Breast epithelium (tissue), 4 donors: ENCODE measurements around the gene FTO. TPM values are rescaled to one million over a fixed set of nuclear protein-coding genes. Genes with fewer than 3 reads are reported as not detected.

Source experiments
- DNase-seq, 2 donors: peaks; one replicate each; pipeline ENCODE4 v3.0.0-alpha.2; 2019; ENCODE audit warnings: low spot score in 2 of 2
- H3K27ac ChIP-seq, 2 donors: fragments of 200-600 bp; sonication (generic) in 1 of 2; one replicate each; pipeline ENCODE4 v1.5.1; 2016 to 2019; ENCODE audit warnings: mild to moderate bottlenecking in 1 of 2
- H3K27me3 ChIP-seq, 2 donors: fragments of 200-600 bp; sonication (generic) in 1 of 2; one replicate each; pipeline versions ENCODE4 v1.5.1 to v1.6.0; 2017 to 2019; ENCODE audit warnings: control low read depth in 1 of 2, mild to moderate bottlenecking in 1 of 2
- H3K36me3 ChIP-seq: fragments of 200-600 bp; one replicate; pipeline ENCODE4 v1.5.1; 2019
- H3K4me1 ChIP-seq, 2 donors: fragments of 200-600 bp; sonication (generic); one replicate each; pipeline ENCODE4 v1.5.1; 2016 to 2019; ENCODE audit warnings: control low read depth in 1 of 2
- H3K4me3 ChIP-seq, 3 donors: fragments of 200-600 bp; sonication (generic); 1 replicate in 2 of 3; 2 replicates in 1 of 3; pipeline ENCODE4 v1.5.1; 2016 to 2019; ENCODE audit warnings: mild to moderate bottlenecking in 3 of 3, moderate library complexity in 2 of 3
- H3K9me3 ChIP-seq, 2 donors: fragments of 200-600 bp; sonication (generic) in 1 of 2; one replicate each; pipeline ENCODE4 v1.5.1; 2016 to 2019; ENCODE audit warnings: control low read depth in 1 of 2
- POLR2A ChIP-seq: fragments of 450-650 bp; IDR thresholded peaks from one replicate; pipeline ENCODE4 v1.6.1; 2016; ENCODE audit warnings: antibody characterized with exemption, mild to moderate bottlenecking, moderate library complexity
- POLR2AphosphoS5 ChIP-seq, 3 donors: sonication (generic); formaldehyde crosslinking; IDR thresholded peaks; one replicate each; pipeline ENCODE4 v1.6.1; 2017; ENCODE audit warnings: antibody characterized with exemption in 3 of 3
- intact Hi-C: fragments of 100-400 bp; cut with DNase I; formaldehyde crosslinking; loops from one replicate; pipeline ENCODE4 v1.15.1; 2023; ENCODE audit warnings: low total_unique reads
- total RNA-seq, 3 donors: library from RNA; depleted of rRNA; stranded (reverse); fragments of >200 nt; gene quantifications; one replicate each; pipeline ENCODE4 v1.1.0, GENCODE V29; 2016
- TF ChIP-seq, protein P1 (sequence below), 3 donors: fragments of 450-650 bp; IDR thresholded peaks; one replicate each; pipeline ENCODE4 v1.5.1; 2016 to 2017; ENCODE audit warnings: antibody characterized with exemption in 3 of 3, mild to moderate bottlenecking in 3 of 3, moderate library complexity in 3 of 3

FTO gene
- total RNA-seq, 3 donors from 2014 or later, result 109 to 193 (median 174) TPM

- no peak overlapping the region for H3K4me3 ChIP-seq
- no peaks in the 10 kb centered on the region for H3K27me3 ChIP-seq
- no peak overlapping the region for H3K27ac ChIP-seq
- no peaks in the 10 kb centered on the region for H3K36me3 ChIP-seq
- TF ChIP-seq POLR2A, result no peak
- intact Hi-C loops, result no loop called here
- H3K9me3 ChIP-seq, result no peaks in the 10 kb centered on the region
- DNase-seq, result no peak
- H3K4me1 ChIP-seq, result peaks cover 0 to 4% of the 10 kb centered on the region in 2 donors
Measured at GRCh38 chr16:53908731-53909130, 204.8 kb downstream of the FTO start.

GRCh38 chr16:53910990-53911389 is 207.0 kb downstream of the FTO start:
- Histone ChIP-seq H3K4me1 (peaks cover 0 to 4% of the 10 kb centered on the region in 2 donors), H3K36me3 (no peaks in the 10 kb centered on the region), H3K9me3 (no peaks in the 10 kb centered on the region), H3K4me3 (no peak overlapping the region), H3K27ac (no peak overlapping the region), H3K27me3 (no peaks in the 10 kb centered on the region)
- intact Hi-C loops, result no loop called here
- no peak for TF ChIP-seq POLR2A
- DNase-seq, result no peak

GRCh38 chr16:53911513-53911912 is 207.6 kb downstream of the FTO start:
- Histone ChIP-seq H3K4me1 (peaks cover 0 to 4% of the 10 kb centered on the region in 2 donors), H3K27me3 (no peaks in the 10 kb centered on the region), H3K9me3 (no peaks in the 10 kb centered on the region), H3K27ac (no peak overlapping the region), H3K36me3 (no peaks in the 10 kb centered on the region), H3K4me3 (no peak overlapping the region)
- intact Hi-C loops, result no loop called here
- TF ChIP-seq, protein P1, sequence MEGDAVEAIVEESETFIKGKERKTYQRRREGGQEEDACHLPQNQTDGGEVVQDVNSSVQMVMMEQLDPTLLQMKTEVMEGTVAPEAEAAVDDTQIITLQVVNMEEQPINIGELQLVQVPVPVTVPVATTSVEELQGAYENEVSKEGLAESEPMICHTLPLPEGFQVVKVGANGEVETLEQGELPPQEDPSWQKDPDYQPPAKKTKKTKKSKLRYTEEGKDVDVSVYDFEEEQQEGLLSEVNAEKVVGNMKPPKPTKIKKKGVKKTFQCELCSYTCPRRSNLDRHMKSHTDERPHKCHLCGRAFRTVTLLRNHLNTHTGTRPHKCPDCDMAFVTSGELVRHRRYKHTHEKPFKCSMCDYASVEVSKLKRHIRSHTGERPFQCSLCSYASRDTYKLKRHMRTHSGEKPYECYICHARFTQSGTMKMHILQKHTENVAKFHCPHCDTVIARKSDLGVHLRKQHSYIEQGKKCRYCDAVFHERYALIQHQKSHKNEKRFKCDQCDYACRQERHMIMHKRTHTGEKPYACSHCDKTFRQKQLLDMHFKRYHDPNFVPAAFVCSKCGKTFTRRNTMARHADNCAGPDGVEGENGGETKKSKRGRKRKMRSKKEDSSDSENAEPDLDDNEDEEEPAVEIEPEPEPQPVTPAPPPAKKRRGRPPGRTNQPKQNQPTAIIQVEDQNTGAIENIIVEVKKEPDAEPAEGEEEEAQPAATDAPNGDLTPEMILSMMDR (IDR thresholded peaks at IDR 0.05), result no peak
- no peak for TF ChIP-seq POLR2A
- TF ChIP-seq POLR2AphosphoS5 (IDR thresholded peaks at IDR 0.05), result no peak
- DNase-seq, result no peak

- Histone ChIP-seq H3K4me1 (peaks cover 0 to 4% of the 10 kb centered on the region in 2 donors), H3K9me3 (no peaks in the 10 kb centered on the region), H3K27ac (no peak overlapping the region), H3K4me3 (no peak overlapping the region), H3K27me3 (no peaks in the 10 kb centered on the region), H3K36me3 (no peaks in the 10 kb centered on the region)
- TF ChIP-seq POLR2A (no peak), POLR2AphosphoS5 (IDR thresholded peaks at IDR 0.05) (no peak)
- TF ChIP-seq, protein P1 (IDR thresholded peaks at IDR 0.05), result no peak
- intact Hi-C loops, result no loop called here
- no peak for DNase-seq
Measured at GRCh38 chr16:53912155-53912554, 208.2 kb downstream of the FTO start.

DNA sequence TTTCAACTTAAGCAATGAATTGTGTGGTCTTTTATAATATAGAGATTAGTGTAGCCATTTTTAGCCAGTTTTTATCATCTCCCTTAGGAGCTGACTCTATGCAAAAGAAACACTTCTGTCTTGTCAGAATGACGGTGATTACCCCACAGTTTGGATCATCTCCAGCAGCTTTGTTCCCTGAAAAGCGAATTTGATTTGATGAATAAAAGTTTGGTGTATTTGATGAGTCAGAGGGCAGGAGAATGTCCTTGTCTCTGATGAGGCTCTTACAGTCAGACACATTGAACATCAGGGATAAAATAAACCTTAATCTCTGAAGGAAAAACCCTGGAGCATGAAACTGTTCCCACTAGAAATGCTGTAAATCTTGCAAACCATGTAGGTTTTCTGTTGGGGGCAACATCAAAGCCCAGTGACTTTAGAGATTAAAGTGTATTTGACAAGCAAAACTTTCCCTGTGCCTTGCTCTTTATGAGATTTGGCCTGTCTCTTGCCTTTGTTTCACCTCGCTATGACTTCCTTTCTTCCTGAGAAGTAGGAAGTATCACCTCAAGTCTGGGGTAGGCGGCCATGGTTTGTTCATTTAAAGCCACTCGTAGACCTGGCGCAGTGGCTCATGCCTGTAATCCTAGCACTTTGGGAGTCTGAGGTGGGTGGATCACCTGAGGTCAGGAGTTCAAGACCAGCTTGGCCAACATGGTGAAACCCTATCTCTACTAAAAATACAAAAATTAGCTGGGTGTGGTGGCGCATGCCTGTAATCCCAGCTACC is 209.3 kb downstream of the FTO start:
- no peaks in the 10 kb centered on the region for H3K9me3 ChIP-seq
- no peaks in the 10 kb centered on the region for H3K36me3 ChIP-seq
- H3K27ac ChIP-seq, result peak overlapping the region; percentile 49 to 70
- peak in 1 of 2 donors; percentile 44 for DNase-seq
- peaks cover 0 to 4% of the 10 kb centered on the region in 2 donors for H3K4me1 ChIP-seq
- intact Hi-C loops, result no loop called here
- H3K4me3 ChIP-seq, result no peak overlapping the region
- H3K27me3 ChIP-seq, result no peaks in the 10 kb centered on the region
- TF ChIP-seq POLR2AphosphoS5 (IDR thresholded peaks at IDR 0.05) (no peak), POLR2A (no peak)
- TF ChIP-seq, protein P1 (IDR thresholded peaks at IDR 0.05), result no peak

GRCh38 chr16:53913920-53914319 is 210.0 kb downstream of the FTO start:
- no peaks in the 10 kb centered on the region for H3K27me3 ChIP-seq
- H3K36me3 ChIP-seq, result no peaks in the 10 kb centered on the region
- peak overlapping the region; percentile 49 to 70 for H3K27ac ChIP-seq
- H3K4me1 ChIP-seq, result peaks cover 0 to 4% of the 10 kb centered on the region in 2 donors
- H3K9me3 ChIP-seq, result no peaks in the 10 kb centered on the region
- intact Hi-C loops, result no loop called here
- TF ChIP-seq, protein P1 (IDR thresholded peaks at IDR 0.05), result no peak
- TF ChIP-seq POLR2AphosphoS5 (IDR thresholded peaks at IDR 0.05), result no peak
- no peak for TF ChIP-seq POLR2A
- no peak for DNase-seq
- no peak overlapping the region for H3K4me3 ChIP-seq
